ENCODE data around the gene B4GALT1.

The B4GALT1 gene

DNA sequence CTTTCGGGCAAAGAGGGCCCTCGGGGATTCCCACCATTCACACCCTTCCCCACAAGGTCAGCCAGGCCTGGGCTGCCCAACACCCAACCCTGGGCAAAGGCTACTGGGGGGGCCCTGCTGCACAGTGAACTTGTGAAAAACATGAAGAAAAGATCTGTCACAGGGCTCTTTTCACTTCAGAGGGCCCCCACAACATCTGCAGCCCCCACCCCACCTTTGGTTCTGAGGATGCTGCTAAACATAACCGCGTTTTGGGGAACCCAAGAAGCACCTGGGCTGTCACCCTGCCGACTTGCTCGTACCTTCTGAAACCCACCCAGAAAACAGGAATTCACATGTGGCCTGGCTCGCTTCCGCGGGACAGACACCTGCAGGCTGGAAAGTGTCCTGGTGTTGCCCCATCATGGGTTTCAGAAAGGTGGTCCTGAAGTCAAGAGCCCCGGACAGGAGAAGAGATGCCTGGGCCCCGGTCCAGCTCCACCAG is 29.3 kb downstream of the B4GALT1 start:
- DNase-seq = no peak

DNA sequence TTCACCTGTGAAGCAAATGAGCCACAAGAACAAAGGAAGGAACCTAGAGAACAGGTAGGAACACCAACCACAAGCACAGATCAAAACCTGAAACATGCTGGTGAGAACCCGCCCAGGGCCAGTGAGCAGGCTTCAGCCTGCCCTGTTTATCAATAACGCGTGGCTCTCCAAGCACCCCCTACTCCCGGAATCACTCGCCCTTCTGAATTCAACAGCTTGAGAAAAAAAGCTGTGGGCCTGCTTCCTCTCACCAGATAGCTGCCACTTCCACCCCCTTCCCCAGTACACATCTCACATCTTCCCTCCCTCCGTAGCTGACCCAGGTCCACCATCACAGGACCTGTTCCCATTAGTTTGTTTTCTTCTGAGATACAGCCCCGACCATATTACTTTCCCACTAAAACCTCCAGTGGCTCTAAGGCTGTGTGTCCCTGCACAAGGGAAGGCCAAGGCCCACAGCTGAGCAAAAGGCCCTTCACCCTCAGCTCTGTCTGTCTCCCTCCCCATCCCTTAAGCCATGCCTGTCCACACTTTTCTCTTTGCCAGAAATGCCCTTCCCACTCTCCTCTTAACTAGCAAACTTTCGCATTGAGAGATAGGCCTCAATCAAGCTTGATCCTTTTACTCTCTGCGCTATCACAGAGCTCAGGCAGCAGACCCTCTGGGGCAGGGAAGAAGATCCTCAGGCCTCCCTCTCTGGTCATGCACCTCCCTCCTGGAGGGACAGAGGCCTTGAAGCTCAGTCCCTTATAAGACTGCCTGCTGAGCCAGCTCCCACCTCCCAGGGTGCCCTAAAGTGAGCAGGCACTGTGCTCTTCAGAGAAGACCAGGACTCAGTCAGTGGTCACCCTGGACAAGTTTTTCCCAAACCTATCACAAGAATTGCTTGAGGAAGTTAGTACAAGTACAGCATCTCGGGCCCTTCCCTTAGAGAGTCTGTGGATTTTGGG is 30.1 kb downstream of the B4GALT1 start:
- no peak for DNase-seq

DNA sequence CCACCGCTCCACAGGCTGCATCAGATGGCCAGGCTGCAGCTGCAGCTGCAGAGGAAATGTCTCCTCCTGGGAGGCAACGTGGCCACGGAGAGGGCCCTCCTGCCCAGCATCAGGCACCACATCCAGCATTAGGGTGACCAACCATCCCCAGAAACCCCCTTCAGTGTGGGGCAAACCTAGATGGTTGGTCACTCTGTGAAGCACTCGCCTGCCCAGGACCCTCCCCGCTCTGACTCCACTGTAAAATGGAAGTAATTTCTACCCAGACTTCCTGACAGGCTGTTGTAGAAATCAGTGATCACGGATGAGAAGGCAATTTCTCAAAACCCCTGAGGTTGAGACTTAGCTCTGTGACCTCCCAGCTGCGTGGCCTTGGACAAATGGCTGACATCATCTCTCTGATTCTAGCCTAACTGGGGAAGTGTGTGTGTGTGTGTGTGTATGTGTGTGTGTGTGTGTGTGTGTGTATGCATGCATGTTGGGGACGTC is 31.6 kb downstream of the B4GALT1 start:
- no peak for DNase-seq

DNA sequence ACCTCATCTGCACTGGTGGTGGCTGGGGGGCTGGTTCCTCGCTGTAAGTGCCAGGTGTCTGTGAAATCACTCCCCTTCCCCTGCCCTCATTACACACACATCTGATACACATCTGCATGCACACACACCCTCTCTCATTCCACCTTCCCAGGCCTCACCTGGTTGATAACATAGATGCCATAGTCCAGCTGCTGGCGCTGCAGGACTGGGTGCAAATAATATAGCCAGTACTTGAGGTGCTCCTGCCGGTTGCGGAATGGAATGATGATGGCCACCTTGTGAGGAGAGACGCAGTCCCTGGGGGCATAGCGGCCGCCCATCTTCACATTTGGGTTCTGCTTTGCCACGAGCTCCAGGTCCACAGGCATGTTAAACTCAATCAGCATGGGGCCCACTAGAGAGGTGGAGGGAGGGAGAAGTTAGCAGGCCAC is 32.1 kb downstream of the B4GALT1 start:
- no peak for DNase-seq

DNA sequence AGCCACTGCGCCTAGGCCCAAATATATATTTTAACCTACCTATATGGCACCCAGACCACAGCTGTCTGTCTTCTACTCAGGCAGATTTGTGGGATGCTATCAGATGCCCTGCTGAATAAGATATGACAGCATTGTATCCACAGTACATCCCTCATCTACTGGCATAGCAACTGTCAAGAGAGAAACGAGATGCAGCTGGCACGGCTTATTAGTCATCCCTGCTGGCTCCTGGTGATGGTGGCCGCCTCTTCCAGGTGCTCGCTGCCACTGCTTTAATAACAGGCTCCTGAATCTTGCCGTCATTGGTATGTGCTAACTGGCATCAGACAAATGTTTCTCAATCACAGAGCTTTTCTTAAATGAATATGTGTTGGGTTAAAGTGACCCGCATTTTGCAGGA is 34.0 kb downstream of the B4GALT1 start:
- DNase-seq = no peak

DNA sequence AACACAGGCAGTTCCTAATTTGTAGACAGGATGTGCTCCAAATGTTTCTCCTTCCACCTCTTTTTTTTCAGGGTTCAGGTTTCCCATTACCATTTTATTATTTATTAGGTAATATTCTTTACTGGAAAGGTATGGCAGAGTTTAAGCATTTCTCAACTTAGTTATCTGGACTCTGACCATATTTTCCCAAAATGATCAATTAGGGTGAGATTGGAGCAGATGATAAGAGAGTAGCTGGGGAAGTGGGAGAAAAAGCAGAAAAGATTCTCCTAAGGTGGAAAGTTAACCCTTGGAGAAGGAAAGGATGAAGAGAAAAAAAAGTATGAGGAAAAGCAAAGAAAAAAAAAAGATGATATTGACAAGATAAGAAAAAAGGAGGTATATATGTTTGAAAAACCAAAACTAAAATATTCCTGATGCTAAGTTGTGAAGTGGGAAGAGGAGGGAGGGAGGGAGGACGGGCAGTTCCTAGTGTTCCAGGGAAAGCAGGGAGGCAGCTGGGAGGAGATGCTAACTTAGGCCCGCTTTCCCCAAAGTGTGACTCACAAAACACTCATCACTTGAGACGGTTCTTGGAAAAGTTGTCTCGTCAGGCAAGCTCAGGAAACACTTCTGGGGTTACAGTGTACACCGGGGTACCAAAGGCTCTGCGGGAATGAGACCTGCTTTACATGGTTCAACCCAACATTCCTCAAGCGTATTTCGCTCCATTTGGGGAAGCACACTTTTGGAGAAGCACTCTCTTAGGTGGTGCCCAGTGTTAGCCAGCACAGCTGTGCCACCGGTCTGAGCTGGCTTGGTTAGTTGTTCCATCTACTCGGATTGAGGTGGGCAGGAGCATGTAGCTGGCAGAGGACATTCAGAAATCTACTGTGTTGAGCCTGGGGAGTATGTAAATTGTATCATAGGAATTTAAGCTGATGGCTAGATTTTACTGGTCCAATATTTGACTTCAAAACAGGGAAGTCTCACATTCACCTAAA is 35.1 kb downstream of the B4GALT1 start:
- DNase-seq = no peak

DNA sequence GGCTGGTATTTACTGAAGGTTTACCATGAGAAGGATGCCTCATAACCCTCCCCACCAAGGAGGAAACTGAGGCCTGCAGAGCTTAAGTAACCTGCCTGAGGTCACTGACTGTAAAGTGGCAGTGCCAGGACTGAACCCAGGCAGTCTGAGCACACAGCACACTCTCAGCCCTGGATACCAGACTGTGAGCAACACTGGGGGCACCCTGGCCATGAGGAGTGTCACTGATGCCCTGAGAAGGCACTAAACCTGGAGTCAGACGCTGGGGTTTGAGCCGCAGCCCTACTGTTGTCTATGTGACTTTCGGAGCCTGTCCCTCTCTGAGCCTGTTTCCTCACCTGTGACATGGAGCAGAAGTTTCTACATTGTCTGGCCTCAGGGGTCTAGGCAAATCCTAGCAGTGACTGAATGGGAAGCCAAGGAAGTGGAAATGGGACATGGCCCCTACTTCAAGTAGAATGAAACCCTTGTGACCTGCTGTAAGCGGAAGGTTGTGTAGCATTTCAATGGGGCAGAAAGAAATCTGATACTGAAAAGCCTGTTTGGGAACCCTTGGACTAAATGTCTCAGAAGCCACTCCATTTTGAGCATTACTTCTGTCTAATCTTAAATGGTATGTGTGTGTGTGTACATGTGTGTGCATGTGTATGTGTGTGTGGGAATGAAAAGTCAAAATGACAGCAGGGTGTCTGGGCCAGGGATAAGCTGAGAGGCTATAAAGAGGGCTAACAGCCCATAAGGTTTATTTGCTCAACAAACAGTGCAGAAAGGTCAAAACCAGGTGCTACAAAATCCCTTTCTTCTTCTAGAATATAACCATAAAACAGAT is 36.0 kb downstream of the B4GALT1 start:
- no peak for DNase-seq

DNA sequence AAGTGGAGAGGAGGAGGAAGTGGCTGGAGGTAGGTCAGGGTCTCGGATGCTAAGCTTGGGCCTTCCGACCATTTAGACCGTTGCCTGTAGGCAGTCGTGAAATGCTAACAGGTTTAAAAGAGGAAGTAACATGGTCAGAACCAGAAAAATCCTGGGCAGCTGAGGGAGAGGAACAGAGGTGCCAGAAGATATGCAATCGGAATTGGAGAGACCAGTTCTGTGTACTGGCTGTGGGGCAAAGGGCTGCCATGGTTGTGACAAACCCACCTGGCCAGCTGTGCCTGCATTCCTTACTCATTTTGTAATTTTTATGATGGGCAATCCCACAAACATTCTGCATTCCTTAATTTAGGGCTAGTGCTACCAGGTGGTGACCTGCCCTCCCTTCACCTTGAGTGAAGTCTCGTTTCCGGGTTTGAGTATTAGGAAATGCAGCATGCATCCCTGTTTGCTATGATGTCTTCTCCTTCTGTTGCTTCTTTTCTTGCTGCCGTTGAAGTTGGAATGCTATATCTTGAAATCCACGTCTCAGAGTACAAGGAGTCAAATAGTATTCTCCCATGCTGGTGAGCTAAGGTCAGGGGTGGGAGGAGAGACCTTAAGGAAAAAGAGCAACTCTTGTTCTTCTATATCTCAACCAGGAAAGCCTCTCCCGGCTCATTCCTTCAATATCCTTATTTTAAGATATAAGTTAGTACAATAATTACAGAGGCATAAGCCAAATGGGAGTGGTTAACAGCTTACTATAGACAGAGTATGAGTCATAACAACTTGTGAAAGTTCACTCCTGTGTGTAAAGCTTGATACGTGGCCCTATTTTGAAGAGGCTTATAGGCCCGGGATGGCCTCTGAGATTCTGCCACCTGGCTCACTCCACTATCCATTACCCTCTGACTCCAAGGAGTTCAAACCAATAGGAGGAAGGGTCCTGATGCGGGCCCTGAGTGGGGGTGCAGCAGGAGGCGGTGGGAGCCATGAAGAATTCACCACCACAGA is 37.0 kb downstream of the B4GALT1 start:
- DNase-seq = no peak

DNA sequence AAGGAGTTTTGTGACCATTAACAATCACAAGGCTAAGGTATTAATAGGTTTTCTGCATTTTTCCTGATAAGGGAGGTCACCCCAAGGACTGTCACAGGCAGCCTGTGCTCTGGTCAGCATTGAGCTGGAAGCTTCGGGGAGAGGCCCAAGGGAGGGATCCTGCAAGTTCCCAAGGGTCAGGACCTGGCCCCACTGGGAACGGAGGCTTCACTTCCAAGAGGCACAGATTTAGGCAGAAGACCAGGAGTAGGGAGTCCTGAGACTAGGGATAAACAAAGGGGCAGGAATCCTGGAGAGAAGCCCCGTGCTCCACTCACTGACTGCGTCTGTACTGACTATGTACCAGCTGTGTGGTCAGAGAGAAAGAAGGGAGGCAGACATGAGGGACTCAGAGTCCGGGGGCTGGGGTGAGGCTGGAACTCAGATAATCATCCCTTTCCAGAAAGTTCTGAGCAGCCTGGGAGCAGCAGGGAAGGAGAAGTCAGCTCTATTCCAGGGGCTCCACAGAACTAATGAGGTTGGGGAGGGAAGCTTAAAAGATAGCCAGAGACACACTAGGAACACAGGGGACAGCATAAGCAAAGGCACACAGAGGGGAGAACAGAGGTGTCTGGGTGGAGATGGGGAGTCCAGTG is 37.8 kb downstream of the B4GALT1 start:
- no peak for DNase-seq

DNA sequence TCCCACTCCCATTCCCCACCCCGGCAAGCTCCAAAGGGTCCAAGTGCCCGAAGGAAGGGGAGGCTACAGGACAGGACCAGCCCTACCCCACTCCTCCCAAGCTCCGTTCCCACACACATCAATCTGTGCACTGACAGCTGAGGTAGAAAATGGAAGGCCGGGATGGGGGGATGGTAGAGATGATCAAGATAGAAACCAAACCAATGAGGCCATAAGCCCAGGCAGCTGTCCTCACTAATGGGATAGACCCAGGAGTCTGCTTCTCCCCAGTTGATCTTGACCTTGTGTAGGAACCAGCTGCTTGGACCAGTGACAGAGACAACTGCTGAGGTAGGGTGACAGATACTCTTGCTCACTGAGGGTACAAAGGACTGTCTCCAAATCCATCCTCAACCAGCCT is 38.6 kb downstream of the B4GALT1 start:
- DNase-seq = no peak

DNA sequence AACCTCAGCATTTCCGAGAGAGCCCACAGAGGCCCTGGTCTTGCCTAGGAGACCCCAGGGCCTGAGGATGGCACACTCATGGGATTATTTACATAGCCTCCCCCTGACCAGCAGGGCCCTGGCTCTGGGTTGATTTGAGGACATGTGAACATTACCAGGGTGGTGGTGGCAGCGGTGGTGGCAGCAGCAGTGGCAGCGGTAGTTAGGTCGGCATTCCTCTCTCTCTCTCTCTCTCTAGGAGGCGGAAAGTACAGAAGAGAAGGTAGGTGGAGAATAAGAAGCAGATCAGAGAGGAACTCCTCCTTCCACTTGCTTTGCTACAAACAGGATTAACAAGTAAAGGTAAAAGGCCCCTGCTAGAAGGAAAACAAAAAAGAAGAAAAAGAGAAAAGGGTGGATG is 39.3 kb downstream of the B4GALT1 start:
- DNase-seq = no peak

DNA sequence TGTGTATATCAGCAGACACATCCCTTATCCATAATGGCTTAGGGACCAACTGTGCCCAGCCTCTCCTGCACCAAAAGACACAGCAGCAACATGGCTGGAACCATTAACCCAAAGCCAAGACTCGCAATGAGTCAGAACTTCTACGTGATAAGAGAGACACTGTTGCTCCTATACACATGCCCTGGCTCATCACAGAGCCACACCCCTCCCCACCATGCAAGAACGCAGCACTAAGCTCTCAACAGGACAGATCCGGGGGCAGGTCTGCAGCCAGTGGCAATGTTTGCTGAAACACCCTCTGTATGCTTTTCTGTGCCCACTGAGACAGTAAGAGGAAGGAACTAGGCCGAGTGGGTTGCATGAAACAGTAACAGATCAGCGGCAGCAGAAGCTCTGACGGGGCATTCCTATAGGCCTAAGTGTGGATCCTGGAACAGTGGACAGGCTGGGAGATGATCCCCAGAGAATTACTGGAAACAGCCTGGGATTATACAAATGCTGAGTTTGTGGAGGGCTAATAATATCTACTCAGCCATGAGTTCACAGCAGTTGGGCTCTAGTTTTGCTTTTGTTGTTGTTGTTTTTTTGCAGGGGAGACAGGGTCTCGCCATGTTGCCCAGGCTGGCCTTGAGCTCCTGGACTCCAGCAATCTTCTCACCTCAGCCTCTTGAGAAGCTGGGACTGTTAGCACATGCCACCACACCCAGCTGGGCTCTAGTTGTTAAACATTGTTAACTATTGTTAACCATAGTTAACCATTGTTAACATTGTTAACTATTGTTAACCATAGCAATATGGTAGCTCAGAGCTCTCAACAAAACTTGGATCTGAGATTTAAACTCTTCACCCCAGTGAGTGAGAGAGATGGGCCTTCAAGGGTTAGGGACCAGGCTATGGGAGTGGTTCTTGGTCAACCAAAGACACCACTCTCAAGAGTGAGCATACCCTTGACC is 41.0 kb downstream of the B4GALT1 start:
- DNase-seq = no peak

DNA sequence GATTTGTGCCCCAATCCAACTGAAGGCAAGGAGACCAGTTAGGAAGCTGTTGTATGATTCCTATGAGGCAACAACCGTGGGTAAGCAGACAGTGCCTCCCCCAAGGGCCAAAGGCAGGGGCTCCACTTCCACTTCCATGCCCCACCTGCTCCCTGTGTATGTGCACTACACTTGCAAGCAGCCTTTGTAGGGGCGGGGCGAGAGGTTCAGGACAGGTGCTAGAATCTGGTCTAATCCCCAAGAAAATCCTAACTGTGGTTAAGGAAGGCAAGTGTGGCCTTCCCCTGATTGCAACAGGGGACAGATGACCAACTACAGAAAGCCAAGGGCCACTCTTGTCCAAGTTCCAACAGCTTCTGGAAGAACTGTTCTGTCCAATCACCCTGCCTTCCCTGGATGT is 41.7 kb downstream of the B4GALT1 start:
- no peak for DNase-seq

DNA sequence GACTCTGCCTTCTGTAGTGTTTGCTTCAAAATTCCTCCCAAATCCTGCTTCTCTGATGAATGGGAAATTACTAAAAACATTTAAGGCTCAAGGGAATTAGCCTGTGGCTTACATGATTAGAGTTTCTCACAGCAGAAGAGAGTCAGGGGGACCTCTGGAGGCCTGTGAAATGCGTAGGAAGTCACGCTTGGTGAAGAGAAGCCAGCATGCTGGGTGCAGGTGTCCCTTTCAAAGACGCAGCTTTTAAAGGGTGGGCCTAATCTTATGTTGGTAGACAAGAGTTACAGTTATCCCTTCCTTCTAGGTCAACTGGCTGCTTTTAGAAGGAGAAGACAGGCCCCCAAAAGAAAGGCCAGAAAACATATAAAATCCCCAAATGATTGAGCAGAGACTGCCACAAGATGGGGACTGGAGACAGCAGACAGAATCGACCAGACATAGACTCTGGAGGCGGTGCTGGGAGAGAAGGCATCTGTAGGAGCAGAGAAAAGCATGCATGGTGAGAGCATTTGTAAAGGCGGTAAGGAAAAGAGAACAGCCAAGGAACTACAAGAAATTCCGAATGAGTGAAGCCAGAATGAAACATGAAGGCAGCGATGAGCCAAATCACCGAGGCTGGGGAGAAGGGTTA is 42.3 kb downstream of the B4GALT1 start:
- DNase-seq = no peak

DNA sequence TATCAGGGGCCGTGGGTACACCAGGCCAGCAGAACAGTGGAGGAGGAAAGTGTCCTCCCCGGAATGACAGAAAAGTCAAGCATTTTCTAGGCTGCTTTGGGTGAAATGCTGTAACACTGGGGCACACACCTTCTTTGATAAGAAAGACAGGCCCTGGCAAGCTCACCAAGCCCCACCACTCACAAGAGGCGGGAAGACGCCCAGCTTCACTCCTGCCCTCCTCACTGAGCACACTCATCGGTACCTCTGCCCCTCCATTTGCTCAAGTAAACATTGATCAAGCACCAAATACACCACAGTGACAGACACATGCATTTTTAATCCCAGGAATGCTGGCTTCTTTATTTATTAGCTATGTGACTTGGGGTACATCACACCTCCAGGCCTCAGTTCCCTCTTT is 43.1 kb downstream of the B4GALT1 start:
- no peak for DNase-seq

DNA sequence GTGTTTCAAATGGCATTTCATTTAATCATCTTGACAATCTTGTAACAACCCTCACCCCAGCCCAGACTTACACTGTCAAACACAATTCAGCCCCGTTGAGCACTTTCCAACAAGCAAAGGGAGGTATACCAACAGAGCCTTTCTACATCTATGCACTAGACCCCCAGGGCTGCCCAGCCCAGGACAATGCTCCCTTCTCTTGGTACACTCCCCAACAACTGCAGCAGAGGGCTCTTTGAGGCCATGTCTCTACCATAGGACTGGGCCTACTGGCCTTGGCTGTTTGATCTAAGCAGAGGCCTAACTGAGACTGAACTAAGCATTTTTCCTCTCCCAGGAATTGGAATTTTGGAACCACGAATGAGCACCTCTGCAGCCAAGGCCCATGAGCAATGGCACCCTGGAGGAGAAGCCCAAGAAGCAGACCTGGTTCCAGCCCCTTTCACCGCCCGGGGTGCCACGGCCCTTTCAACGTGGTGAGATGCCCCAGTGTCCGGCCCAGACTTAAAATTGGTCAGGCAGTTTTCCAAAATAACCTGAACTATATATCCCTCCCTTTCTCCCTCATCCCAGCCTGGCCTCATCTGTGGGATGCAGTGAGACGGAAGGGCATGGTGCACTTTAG is 43.6 kb downstream of the B4GALT1 start:
- no peak for DNase-seq

DNA sequence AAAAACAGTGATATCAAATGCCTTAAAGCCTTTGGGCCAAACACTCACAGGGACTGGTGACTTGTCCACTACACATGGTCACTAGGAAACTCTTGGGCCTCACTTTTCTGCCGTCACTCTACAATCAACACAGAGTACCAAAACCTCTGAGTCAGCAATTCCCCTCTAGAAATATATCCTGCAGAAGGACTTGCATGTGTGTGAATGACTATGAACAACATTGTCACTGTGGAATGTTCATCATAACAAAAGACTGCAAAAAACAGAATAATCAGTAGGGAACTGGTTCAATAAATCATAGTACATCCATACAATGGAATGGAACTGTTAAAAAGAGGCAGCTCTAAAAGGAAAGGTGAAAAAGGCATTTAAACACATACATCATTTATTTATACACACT is 46.5 kb downstream of the B4GALT1 start:
- no peak for DNase-seq

DNA sequence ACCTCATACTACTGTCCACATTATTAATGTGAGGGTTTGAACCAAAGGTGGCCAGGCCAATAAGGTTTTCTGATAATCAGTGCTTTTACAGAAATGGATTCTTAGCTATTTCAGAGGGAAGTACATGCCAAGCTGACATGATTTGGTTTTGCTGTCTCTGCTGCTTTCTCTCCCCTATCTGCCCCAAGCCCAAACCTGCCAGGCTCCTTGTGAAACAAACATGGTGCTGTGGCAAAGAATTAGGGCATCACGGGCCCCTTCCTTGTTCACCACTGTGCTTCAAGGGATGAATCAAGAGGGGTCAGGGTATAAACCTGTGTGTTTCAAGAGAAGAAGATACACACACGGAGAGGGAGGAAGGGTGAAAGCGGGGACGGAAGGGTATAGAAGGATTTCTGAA is 49.3 kb downstream of the B4GALT1 start:
- no peak for DNase-seq

Data from NCI-H2171 (cell line).